Endothelial cell of umbilical vein (primary cell): ENCODE measurements around the gene SASH3.

Experiments used
- EZH2 ChIP-seq: IDR thresholded peaks from 2 replicates; pipeline ENCODE4 v1.6.1; 2012; ENCODE audit warnings: borderline replicate concordance, low read depth, mild to moderate bottlenecking, moderate library complexity, low read length, inconsistent platforms; ENCODE audit not compliant: severe bottlenecking
- POLR2A ChIP-seq: IDR thresholded peaks from 2 replicates; pipeline ENCODE4 v1.6.1; 2012; ENCODE audit warnings: low read depth, mild to moderate bottlenecking, control low read depth, low read length
- POLR2AphosphoS5 ChIP-seq: IDR thresholded peaks from 2 replicates; pipeline ENCODE4 v1.6.1; 2012; ENCODE audit warnings: low read depth, mild to moderate bottlenecking, control low read depth, low read length, moderate library complexity; ENCODE audit not compliant: insufficient read depth
- TF ChIP-seq, protein P1 (sequence below), 2 donors: IDR thresholded peaks; 1 replicate in 1 of 2; 2 replicates in 1 of 2; pipeline ENCODE4 v1.5.1; 2011; ENCODE audit warnings: low read length in 2 of 2, mild to moderate bottlenecking in 2 of 2, moderate library complexity in 2 of 2, control low read depth in 1 of 2, inconsistent platforms in 1 of 2, low read depth in 1 of 2; ENCODE audit not compliant: insufficient read depth in 1 of 2; ENCODE audit errors: extremely low read depth in 1 of 2

DNA sequence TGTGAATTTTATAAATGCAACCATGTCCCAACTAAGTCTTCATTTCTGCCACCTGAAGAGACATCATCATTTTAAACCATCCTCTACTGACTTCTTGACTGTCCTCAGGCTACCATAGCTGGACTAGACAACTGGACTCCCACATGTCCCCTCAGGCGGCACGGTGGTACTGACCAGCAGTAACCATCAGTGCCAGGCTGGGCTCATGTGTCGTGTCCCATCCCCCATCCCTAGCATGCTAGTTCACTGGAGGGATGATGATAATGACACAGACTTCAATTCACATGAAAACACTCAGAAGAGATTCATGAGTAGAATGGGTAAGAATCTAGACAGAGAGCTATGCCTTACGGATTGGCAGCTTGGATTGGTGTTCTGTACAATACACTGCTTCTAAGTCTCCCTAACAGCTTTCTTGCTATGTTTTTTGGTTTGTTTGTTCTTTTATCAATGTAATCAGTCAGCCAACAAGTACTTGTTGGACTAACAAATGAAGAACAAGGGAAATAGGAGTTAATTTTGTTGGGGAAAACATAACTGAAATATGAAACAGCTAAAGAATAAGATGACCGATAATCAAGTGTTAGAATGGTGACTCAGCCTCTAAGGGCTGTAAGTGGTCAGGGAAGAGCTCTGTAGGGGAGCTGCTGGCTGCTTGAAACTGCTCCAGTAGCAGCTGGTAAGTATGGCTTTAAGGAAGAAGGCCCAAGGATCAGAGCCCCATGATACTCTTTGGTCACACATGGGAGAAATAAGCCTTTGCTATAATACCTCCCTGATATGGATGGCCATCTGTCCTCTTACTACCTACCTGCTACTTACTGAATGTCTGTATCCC lies 53.6 kb downstream of the SASH3 start:
- TF ChIP-seq POLR2AphosphoS5 (no peak), POLR2A (no peak), EZH2 (no peak)
- TF ChIP-seq, protein P1, sequence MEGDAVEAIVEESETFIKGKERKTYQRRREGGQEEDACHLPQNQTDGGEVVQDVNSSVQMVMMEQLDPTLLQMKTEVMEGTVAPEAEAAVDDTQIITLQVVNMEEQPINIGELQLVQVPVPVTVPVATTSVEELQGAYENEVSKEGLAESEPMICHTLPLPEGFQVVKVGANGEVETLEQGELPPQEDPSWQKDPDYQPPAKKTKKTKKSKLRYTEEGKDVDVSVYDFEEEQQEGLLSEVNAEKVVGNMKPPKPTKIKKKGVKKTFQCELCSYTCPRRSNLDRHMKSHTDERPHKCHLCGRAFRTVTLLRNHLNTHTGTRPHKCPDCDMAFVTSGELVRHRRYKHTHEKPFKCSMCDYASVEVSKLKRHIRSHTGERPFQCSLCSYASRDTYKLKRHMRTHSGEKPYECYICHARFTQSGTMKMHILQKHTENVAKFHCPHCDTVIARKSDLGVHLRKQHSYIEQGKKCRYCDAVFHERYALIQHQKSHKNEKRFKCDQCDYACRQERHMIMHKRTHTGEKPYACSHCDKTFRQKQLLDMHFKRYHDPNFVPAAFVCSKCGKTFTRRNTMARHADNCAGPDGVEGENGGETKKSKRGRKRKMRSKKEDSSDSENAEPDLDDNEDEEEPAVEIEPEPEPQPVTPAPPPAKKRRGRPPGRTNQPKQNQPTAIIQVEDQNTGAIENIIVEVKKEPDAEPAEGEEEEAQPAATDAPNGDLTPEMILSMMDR (IDR thresholded peaks at IDR 0.05; ENCODE audit: extremely low read depth in 1 of 2, insufficient read depth in 1 of 2, low read depth in 1 of 2, low read length in 2 of 2): no peak
